Type B pancreatic cell (in vitro differentiated cells): ENCODE measurements around the gene CCDC57. TPM values are rescaled to one million over a fixed set of nuclear protein-coding genes. Genes with fewer than 3 reads are reported as not detected.
A peak's percentile ranks its signal among the peaks of the same experiment; 100 is the strongest.
"Not testable (repeated sequence)": the region's sequence is repeated elsewhere in the genome, so short reads cannot be mapped to it uniquely, and the experiment has no call there.

Experiments used
- DNase-seq: peaks from one replicate; pipeline ENCODE4 v3.0.0; 2021; ENCODE audit warnings: mixed read lengths; ENCODE audit not compliant: unreplicated experiment; ENCODE audit errors: extremely low spot score
- H3K27ac Mint-ChIP-seq: 2 replicates; pipeline ENCODE4 v1.8.0; 2021; ENCODE audit warnings: mild to moderate bottlenecking, mixed read lengths
- H3K27me3 Mint-ChIP-seq: 2 replicates; pipeline ENCODE4 v1.8.0; 2021; ENCODE audit warnings: mixed read lengths
- H3K36me3 Mint-ChIP-seq: 2 replicates; pipeline ENCODE4 v1.8.0; 2021; ENCODE audit warnings: mixed read lengths
- H3K4me1 Mint-ChIP-seq: one replicate; pipeline ENCODE4 v1.8.0; 2021; ENCODE audit warnings: mixed read lengths; ENCODE audit not compliant: unreplicated experiment
- H3K4me3 Mint-ChIP-seq: 2 replicates; pipeline ENCODE4 v1.8.0; 2021; ENCODE audit warnings: mild to moderate bottlenecking, mixed read lengths
- H3K9me3 Mint-ChIP-seq: 2 replicates; pipeline ENCODE4 v1.8.0; 2021; ENCODE audit warnings: mixed read lengths
- long read RNA-seq: library from polyadenylated mRNA; unstranded; transcript quantifications from one replicate; pipeline ENCODE4 v2.0.0, GENCODE V29; 2020
- total RNA-seq: library from RNA; stranded (reverse); gene quantifications from 2 replicates; pipeline ENCODE4 v1.2.1, GENCODE V29; 2021; ENCODE audit warnings: low replicate concordance
- TF ChIP-seq, protein P1 (sequence below): fragments of 200-600 bp; sonication (generic); conservative IDR thresholded peaks from 2 replicates; pipeline ENCODE4 v1.5.0; 2021; ENCODE audit warnings: antibody characterized with exemption, mild to moderate bottlenecking

The CCDC57 gene, protein sequence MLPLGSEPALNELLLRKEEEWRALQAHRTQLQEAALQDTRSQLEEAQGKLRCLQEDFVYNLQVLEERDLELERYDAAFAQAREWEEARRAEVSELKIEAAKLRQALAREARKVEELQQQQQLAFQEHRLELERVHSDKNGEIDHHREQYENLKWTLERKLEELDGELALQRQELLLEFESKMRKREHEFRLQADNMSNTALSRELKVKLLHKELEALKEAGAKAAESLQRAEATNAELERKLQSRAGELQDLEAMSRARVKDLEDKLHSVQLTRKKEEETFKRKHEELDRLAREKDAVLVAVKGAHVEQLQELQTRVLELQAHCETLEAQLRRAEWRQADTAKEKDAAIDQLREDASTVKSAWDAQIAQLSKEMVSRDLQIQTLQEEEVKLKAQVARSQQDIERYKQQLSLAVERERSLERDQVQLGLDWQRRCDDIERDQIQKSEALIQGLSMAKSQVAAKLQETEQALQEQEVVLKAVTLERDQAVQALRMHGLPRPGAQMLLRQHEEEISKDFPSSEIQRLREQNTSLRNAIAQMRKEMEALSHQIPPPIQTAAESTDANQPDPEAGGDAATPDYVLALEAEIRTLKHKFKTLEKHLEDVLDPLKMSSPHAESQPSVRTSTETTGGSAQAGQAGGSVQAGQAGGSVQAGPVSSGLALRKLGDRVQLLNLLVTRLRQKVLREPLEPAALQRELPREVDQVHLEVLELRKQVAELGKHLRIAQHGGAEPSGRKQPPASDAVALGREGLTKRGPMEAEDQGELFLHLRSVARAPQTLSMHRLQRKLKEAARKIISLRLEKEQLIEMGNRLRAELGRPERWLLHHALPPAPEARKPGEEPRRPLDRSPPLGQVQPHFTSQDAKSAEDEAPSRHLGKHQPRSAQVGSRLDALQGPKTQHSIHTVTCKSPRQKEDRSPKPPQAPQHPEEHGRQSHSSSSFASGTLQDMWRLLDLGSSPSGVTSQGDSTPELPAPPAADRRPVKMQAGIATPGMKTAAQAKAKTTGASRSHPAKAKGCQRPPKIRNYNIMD
- 33.5 and 58.7 TPM in 2 replicates for total RNA-seq
- long read RNA-seq, partial matches to known transcripts: 0 of 5 reads
- long read RNA-seq, other reads (novel, unspliced or antisense): 5 of 5 reads

DNA sequence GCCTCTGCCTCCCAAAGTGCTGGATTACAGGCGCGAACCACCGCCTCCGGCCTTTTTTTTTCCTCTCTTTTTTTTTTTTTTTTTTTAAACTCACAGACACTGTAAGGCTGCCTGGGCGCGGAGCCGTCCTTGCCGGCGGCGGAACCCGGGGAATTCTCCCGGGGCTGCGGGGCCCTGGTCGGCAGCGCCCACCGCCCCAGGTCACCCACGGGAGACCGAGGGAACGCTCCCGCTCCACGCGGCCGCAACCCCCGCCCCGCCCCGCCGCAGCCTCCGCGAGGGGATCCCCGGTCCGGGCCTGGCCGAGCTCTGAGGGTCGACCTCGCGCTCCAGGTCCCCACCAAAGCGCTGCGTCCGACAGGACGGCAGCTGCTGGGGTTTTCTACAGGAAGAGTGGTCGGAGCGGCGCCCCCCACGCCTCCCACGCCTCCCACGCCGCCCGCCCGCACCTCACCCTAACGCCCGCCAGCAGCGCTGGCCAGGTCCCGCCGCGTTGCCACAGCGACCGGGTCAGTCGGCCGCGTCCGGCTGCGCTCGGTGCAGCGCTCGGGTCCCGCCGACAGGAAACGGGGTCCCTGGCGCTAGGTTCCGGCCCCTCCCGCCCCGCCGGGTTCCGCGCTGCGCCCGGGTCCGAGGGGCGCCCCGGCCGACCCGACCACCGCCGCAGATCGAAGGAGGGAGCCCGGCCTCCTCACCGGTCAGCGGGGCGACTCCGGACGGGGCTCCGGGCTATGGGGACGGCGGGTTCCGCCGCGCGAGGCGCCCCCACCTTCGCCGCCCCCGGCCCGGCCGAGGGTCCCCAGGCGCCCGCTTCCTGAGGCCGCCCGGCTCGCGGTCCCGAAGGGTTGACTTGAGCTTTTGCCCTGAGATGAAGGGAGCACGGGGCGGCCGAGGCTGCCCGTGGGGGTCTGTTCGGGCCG, at the start of gene CCDC57:
TSS of gene CCDC57 (minus strand) at position 512 of the 920 bp plus-strand sequence. CDS start 10,898 bp downstream, outside the sequence.
- H3K4me3 Mint-ChIP-seq: peak within 1 kb of the TSS; percentile 84
- TF ChIP-seq, protein P1, sequence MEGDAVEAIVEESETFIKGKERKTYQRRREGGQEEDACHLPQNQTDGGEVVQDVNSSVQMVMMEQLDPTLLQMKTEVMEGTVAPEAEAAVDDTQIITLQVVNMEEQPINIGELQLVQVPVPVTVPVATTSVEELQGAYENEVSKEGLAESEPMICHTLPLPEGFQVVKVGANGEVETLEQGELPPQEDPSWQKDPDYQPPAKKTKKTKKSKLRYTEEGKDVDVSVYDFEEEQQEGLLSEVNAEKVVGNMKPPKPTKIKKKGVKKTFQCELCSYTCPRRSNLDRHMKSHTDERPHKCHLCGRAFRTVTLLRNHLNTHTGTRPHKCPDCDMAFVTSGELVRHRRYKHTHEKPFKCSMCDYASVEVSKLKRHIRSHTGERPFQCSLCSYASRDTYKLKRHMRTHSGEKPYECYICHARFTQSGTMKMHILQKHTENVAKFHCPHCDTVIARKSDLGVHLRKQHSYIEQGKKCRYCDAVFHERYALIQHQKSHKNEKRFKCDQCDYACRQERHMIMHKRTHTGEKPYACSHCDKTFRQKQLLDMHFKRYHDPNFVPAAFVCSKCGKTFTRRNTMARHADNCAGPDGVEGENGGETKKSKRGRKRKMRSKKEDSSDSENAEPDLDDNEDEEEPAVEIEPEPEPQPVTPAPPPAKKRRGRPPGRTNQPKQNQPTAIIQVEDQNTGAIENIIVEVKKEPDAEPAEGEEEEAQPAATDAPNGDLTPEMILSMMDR: no peak
- DNase-seq: peak; percentile 89
- peak within 1 kb of the TSS; percentile 58 for H3K27ac Mint-ChIP-seq
- no peaks in the 10 kb centered on the region for H3K4me1 Mint-ChIP-seq
- H3K27me3 Mint-ChIP-seq: no peaks in the 10 kb centered on the region
- H3K36me3 Mint-ChIP-seq: no peaks in the 10 kb centered on the region
- no peaks in the 10 kb centered on the region for H3K9me3 Mint-ChIP-seq

DNA sequence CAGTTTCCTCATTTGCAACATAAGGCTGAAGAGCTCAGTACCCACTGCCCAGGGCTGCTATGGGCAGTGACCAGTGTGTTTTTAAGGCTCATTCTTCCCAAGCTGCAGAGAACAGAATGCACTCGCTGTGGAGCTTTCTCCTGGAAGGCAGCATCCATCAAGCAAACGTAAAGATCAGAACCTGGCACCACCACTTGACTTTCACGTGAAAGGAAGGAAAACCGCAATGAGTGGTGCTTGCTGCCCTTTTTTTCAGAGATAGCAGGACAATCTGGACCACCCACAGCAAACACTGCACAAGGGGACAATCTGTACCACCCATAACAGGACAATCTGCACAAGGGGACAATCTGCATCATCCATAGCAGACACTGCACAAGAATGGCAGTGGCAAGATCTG, 49.7 kb upstream of the CCDC57 start:
- H3K9me3 Mint-ChIP-seq: no peaks in the 10 kb centered on the region
- H3K36me3 Mint-ChIP-seq: peaks cover 68% of the 10 kb centered on the region
- H3K27me3 Mint-ChIP-seq: no peaks in the 10 kb centered on the region
- H3K4me1 Mint-ChIP-seq: peaks cover 9% of the 10 kb centered on the region
- DNase-seq: no peak
- no peak overlapping the region for H3K4me3 Mint-ChIP-seq
- TF ChIP-seq, protein P1: no peak
- no peak overlapping the region for H3K27ac Mint-ChIP-seq

DNA sequence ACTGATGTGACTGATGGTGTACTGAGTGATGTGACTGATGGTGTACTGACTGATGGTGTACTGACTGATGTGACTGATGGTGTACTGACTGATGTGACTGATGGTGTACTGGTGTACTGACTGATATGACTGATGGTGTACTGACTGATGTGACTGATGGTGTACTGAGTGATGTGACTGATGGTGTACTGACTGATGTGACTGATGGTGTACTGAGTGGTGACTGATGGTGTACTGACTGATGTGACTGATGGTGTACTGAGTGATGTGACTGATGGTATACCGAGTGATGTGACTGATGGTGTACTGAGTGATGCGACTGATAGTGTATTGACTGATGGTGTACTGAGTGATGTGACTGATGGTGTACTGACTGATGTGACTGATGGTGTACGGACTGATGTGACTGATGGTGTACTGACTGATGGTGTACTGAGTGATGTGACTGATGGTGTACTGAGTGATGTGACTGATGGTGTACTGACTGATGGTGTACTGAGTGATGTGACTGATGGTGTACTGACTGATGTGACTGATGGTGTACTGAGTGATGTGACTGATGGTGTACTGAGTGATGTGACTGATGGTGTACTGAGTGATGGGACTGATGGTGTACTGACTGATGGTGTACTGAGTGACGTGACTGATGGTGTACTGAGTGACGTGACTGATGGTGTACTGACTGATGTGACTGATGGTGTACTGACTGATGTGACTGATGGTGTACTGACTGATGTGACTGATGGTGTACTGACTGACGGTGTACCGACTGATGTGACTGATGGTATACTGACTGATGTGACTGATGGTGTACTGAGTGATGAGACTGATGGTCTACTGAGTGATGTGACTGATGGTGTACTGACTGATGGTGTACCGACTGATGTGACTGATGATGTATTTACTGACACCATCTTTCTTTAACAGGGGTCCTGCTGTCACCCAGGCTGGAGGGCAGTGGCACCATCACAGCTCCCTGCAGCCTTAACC, 47.6 kb upstream of the CCDC57 start:
- not testable (repeated sequence) for DNase-seq, H3K4me1 Mint-ChIP-seq, H3K27ac Mint-ChIP-seq, H3K4me3 Mint-ChIP-seq, H3K27me3 Mint-ChIP-seq, H3K9me3 Mint-ChIP-seq
- peaks cover 59% of the 10 kb centered on the region for H3K36me3 Mint-ChIP-seq

DNA sequence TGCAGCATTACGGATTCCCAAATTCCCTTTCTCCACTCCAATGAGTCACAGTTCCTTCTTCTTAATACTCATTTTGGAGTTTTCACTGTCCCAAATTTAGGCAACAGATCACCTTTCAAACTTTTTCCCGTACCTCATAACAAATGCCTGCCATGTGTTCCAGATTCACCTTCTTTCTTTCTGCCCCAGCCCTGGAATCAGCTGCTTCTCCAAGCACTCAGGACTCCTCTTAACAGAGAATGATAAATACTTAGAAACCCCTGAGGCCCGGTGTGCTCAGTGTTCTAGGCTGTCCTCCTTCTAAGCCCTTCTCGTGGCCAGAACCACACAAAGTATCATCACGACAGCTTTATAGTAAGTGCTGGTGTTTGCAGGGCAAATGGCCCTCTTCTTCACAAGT, 45.9 kb upstream of the CCDC57 start:
- Mint-ChIP-seq H3K27me3 (no peaks in the 10 kb centered on the region), H3K9me3 (no peaks in the 10 kb centered on the region), H3K4me1 (no peaks in the 10 kb centered on the region), H3K36me3 (peaks cover 51% of the 10 kb centered on the region), H3K4me3 (no peak overlapping the region), H3K27ac (no peak overlapping the region)
- TF ChIP-seq, protein P1: no peak
- DNase-seq: no peak

DNA sequence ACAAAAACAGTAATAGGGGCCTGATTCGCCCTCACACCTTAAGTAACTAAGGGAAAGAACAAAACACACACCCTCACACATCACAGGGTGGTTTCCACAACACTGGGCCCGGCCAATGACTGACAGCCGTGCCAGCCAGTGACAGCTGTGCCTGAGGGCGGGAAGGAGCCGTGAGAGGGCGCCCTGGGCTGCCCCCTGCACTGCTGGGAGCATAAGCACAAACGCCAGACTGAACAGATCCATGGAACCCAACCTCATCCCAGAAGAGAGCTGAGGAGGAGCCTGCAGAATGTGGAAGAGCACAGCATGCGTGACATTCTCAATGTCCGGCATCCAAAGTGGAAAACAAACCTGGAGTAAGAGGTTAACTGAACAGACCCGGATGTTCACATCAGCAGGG, 44.8 kb upstream of the CCDC57 start:
- Mint-ChIP-seq H3K36me3 (peaks cover 54% of the 10 kb centered on the region), H3K27ac (no peak overlapping the region)
- TF ChIP-seq, protein P1: no peak

More for the DNA sequence above, 44.8 kb upstream of the CCDC57 start:
- DNase-seq: no peak
- H3K4me3 Mint-ChIP-seq: no peak overlapping the region
- no peaks in the 10 kb centered on the region for H3K27me3 Mint-ChIP-seq
- no peaks in the 10 kb centered on the region for H3K4me1 Mint-ChIP-seq
- no peaks in the 10 kb centered on the region for H3K9me3 Mint-ChIP-seq
